Lower leg skin (tissue), 4 donors: ENCODE results near the gene HS2ST1. TPM values are rescaled to one million over a fixed set of nuclear protein-coding genes. Genes with fewer than 3 reads are reported as not detected.

Source experiments
- DNase-seq, 2 donors: peaks; one replicate each; pipeline ENCODE4 v3.0.0-alpha.2; 2019; ENCODE audit warnings: low spot score in 2 of 2
- H3K4me3 ChIP-seq: fragments of 200-600 bp; sonication (generic); 2 replicates; pipeline ENCODE4 v1.5.1; 2017; ENCODE audit warnings: mild to moderate bottlenecking, low read depth; ENCODE audit not compliant: poor library complexity, severe bottlenecking
- CTCF ChIP-seq, 3 donors: fragments of 450-650 bp; IDR thresholded peaks; one replicate each; pipeline ENCODE4 v1.5.1; 2016; ENCODE audit warnings: antibody characterized with exemption in 3 of 3, mild to moderate bottlenecking in 3 of 3, moderate library complexity in 2 of 3
- POLR2A ChIP-seq, 2 donors: fragments of 450-650 bp; IDR thresholded peaks; one replicate each; pipeline ENCODE4 v1.6.1; 2016 to 2017; ENCODE audit warnings: antibody characterized with exemption in 2 of 2, mild to moderate bottlenecking in 1 of 2, moderate library complexity in 1 of 2
- WGBS, 2 donors: methylation state at CpG; one replicate each; pipeline ENCODE4 v1.1.5; 2018; 5-methylcytosine and 5-hydroxymethylcytosine counted together
- intact Hi-C: fragments of 100-400 bp; cut with DNase I; formaldehyde crosslinking; loops from one replicate; pipeline ENCODE4 v1.15.0; 2023; ENCODE audit warnings: low total_unique reads
- total RNA-seq, 4 donors: library from RNA; depleted of rRNA; stranded (reverse); fragments of >200 nt; gene quantifications; one replicate each; pipeline ENCODE4 v1.1.0, GENCODE V29; 2016

HS2ST1 gene
- total RNA-seq, 4 donors from 2014 or later: 9.0 to 11.8 (median 10.7) TPM

GRCh38 chr1:86906419-86906818 lies 8.0 kb upstream of the HS2ST1 start:
- WGBS, 2 donors: 31 to 42% methylated on average over 2 of the region's 2 CpGs
- TF ChIP-seq CTCF (IDR thresholded peaks at IDR 0.05): no peak
- no peak for TF ChIP-seq POLR2A (IDR thresholded peaks at IDR 0.05)
- no peak overlapping the region for H3K4me3 ChIP-seq
- intact Hi-C loops: no loop called here
- no peak for DNase-seq

- TF ChIP-seq CTCF (IDR thresholded peaks at IDR 0.05) (no peak), POLR2A (IDR thresholded peaks at IDR 0.05) (no peak)
- no peak overlapping the region for H3K4me3 ChIP-seq
- DNase-seq: no peak
- WGBS, 2 donors: 45 to 62% methylated on average over 6 of the region's 6 CpGs
- intact Hi-C loops: no loop called here
These were observed 2.0 kb upstream of the HS2ST1 start for GRCh38 chr1:86912281-86912900.

GRCh38 chr1:86913399-86913895 lies 988 bp upstream of the HS2ST1 start:
- TF ChIP-seq CTCF (IDR thresholded peaks at IDR 0.05) (no peak), POLR2A (IDR thresholded peaks at IDR 0.05) (no peak)
- intact Hi-C loops: no loop called here

GRCh38 chr1:86913896-86914600 lies 387 bp upstream of the HS2ST1 start, which contains the start of gene SELENOF:
SELENOF (minus strand) TSS chr1:86914126; CDS start chr1:86914111, 15 bp downstream.
- peak within 1 kb of the TSS; percentile 93 for H3K4me3 ChIP-seq
- intact Hi-C loops: no loop called here
- DNase-seq: peak; percentile 100
- TF ChIP-seq POLR2A (IDR thresholded peaks at IDR 0.05) (no peak), CTCF (IDR thresholded peaks at IDR 0.05) (no peak)
- WGBS, 2 donors: 0% methylated on average over 43 to 44 of the region's 44 CpGs

More at GRCh38 chr1:86913399-86913895, 988 bp upstream of the HS2ST1 start:
- peak in 1 of 2 donors; percentile 34 for DNase-seq
- peak overlapping the region; percentile 93 for H3K4me3 ChIP-seq
- WGBS, 2 donors: 0% methylated on average over 17 of the region's 17 CpGs

- 0 to 1% methylated on average over 37 to 43 of the region's 43 CpGs for WGBS, 2 donors
- peak overlapping the region; percentile 76 for H3K4me3 ChIP-seq
- intact Hi-C loops: no loop called here
- peak; percentile 45 to 93 for DNase-seq
- TF ChIP-seq CTCF (IDR thresholded peaks at IDR 0.05) (no peak), POLR2A (IDR thresholded peaks at IDR 0.05) (no peak)
These were observed 732 bp downstream of the HS2ST1 start for GRCh38 chr1:86914998-86915736.
